H1 (cell line): ENCODE results near the gene UIMC1.

ENCODE experiments used
- BRCA1 ChIP-seq: IDR thresholded peaks from 2 replicates; pipeline ENCODE4 v1.6.1; 2012; ENCODE audit warnings: low read depth, low read length, improper control_type of control experiment
- CEBPB ChIP-seq: IDR thresholded peaks from 2 replicates; pipeline ENCODE4 v1.6.1; 2012; ENCODE audit warnings: low read depth, low read length
- CHD2 ChIP-seq: IDR thresholded peaks from 2 replicates; pipeline ENCODE4 v1.6.1; 2012; ENCODE audit warnings: low read length, improper control_type of control experiment
- CTCF ChIP-seq, 3 experiments: IDR thresholded peaks; 1 replicate in 2 of 3; 2 replicates in 1 of 3; pipeline versions ENCODE4 v1.5.1 to v1.6.1; 2011; ENCODE audit warnings: low read length in 3 of 3, mild to moderate bottlenecking in 3 of 3, inconsistent platforms in 2 of 3, low read depth in 1 of 3, moderate library complexity in 1 of 3; ENCODE audit not compliant: insufficient read depth in 1 of 3; ENCODE audit errors: control extremely low read depth in 1 of 3
- EZH2 ChIP-seq: fragments of 200-600 bp; sonication (generic); IDR thresholded peaks from 2 replicates; pipeline ENCODE4 v1.7.1; 2012; ENCODE audit warnings: low read depth, mild to moderate bottlenecking, moderate library complexity, low read length, inconsistent platforms; ENCODE audit not compliant: severe bottlenecking
- JUND ChIP-seq: IDR thresholded peaks from 2 replicates; pipeline ENCODE4 v1.6.1; 2011; ENCODE audit warnings: mild to moderate bottlenecking, improper control_type of control experiment, low read length
- POLR2A ChIP-seq, 2 experiments: IDR thresholded peaks; 1 replicate in 1 of 2; 2 replicates in 1 of 2; pipeline ENCODE4 v1.6.1; 2011; ENCODE audit warnings: low read depth in 2 of 2, low read length in 2 of 2, mild to moderate bottlenecking in 2 of 2; ENCODE audit errors: control extremely low read depth in 1 of 2
- POLR2AphosphoS5 ChIP-seq: IDR thresholded peaks from 2 replicates; pipeline ENCODE4 v1.6.1; 2011; ENCODE audit warnings: low read depth, low read length
- POU5F1 ChIP-seq: IDR thresholded peaks from 2 replicates; pipeline ENCODE4 v1.6.1; 2011; ENCODE audit warnings: low read depth, mild to moderate bottlenecking, low read length, moderate library complexity
- SP1 ChIP-seq: IDR thresholded peaks from 2 replicates; pipeline ENCODE4 v1.6.1; 2011; ENCODE audit warnings: low read depth, low read length
- SRF ChIP-seq: IDR thresholded peaks from 2 replicates; pipeline ENCODE4 v1.6.1; 2011; ENCODE audit warnings: mild to moderate bottlenecking, low read depth, low read length, moderate library complexity
- TEAD4 ChIP-seq: IDR thresholded peaks from 2 replicates; pipeline ENCODE4 v1.6.1; 2012; ENCODE audit warnings: low read depth, low read length, inconsistent platforms, mixed read lengths
- YY1 ChIP-seq: IDR thresholded peaks from 2 replicates; pipeline ENCODE4 v1.6.1; 2011; ENCODE audit warnings: low read depth, mild to moderate bottlenecking, low read length
- TF ChIP-seq, protein P1 (sequence below): IDR thresholded peaks from 2 replicates; pipeline ENCODE4 v1.6.1; 2012; ENCODE audit warnings: inconsistent platforms

- TF ChIP-seq CTCF (IDR thresholded peaks at IDR 0.05; ENCODE audit: control extremely low read depth in 1 of 3, insufficient read depth in 1 of 3, low read depth in 1 of 3, low read length in 3 of 3), result no peak
- TF ChIP-seq POLR2AphosphoS5, result no peak
- no peak for TF ChIP-seq SP1
- TF ChIP-seq JUND, result no peak
- no peak for TF ChIP-seq POU5F1
- TF ChIP-seq BRCA1, result no peak
- no peak for TF ChIP-seq CHD2
- no peak for TF ChIP-seq POLR2A (IDR thresholded peaks at IDR 0.05; ENCODE audit: control extremely low read depth in 1 of 2, low read depth in 2 of 2, low read length in 2 of 2)
- TF ChIP-seq SRF, result no peak
- TF ChIP-seq YY1, result no peak
- no peak for TF ChIP-seq CEBPB
- TF ChIP-seq TEAD4, result no peak
- TF ChIP-seq EZH2, result no peak
- TF ChIP-seq, protein P1, sequence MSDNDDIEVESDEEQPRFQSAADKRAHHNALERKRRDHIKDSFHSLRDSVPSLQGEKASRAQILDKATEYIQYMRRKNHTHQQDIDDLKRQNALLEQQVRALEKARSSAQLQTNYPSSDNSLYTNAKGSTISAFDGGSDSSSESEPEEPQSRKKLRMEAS, result no peak
These were observed 90.2 kb downstream of the UIMC1 start for GRCh38 chr5:176916337-176916736.
